Memory B cell (primary cell): ENCODE results near the gene STAT4.

Source experiments
- ATAC-seq: fragments of 150-1000 bp; cut with Tn5 transposase; 2 replicates; pipeline ENCODE4 v1.10.0; 2021; ENCODE audit warnings: low read depth, mild to moderate bottlenecking, moderate library complexity
- DNase-seq, 2 donors: peaks; one replicate each; pipeline ENCODE4 v3.0.0; 2022; ENCODE audit warnings: low spot score in 2 of 2
- H3K27ac Mint-ChIP-seq: one replicate; pipeline ENCODE4 v1.8.0; 2022; ENCODE audit warnings: mild to moderate bottlenecking, moderate library complexity, mixed read lengths
- H3K27me3 Mint-ChIP-seq: one replicate; pipeline ENCODE4 v1.8.0; 2022; ENCODE audit warnings: mixed read lengths
- H3K36me3 Mint-ChIP-seq: one replicate; pipeline ENCODE4 v1.8.0; 2022; ENCODE audit warnings: mild to moderate bottlenecking, mixed read lengths
- H3K4me1 Mint-ChIP-seq: one replicate; pipeline ENCODE4 v1.8.0; 2022; ENCODE audit warnings: mixed read lengths
- H3K4me3 Mint-ChIP-seq: one replicate; pipeline ENCODE4 v1.8.0; 2022; ENCODE audit warnings: mild to moderate bottlenecking, moderate library complexity, mixed read lengths
- H3K9me3 Mint-ChIP-seq: one replicate; pipeline ENCODE4 v1.8.0; 2022; ENCODE audit warnings: mixed read lengths

STAT4 gene

GRCh38 chr2:191169456-191170300, 18.9 kb upstream of the STAT4 start:
- H3K4me3 Mint-ChIP-seq, result no peak overlapping the region
- peaks cover 8% of the 10 kb centered on the region for H3K27me3 Mint-ChIP-seq
- H3K9me3 Mint-ChIP-seq, result no peaks in the 10 kb centered on the region
- H3K4me1 Mint-ChIP-seq, result peaks cover 2% of the 10 kb centered on the region
- ATAC-seq (no peak), DNase-seq (no peak)
- no peak overlapping the region for H3K27ac Mint-ChIP-seq
- no peaks in the 10 kb centered on the region for H3K36me3 Mint-ChIP-seq

GRCh38 chr2:191167766-191168165, 17.0 kb upstream of the STAT4 start:
- Mint-ChIP-seq H3K9me3 (no peaks in the 10 kb centered on the region), H3K4me1 (peaks cover 2% of the 10 kb centered on the region), H3K27ac (no peak overlapping the region), H3K4me3 (no peak overlapping the region), H3K27me3 (peaks cover 11% of the 10 kb centered on the region), H3K36me3 (no peaks in the 10 kb centered on the region)
- DNase-seq (no peak), ATAC-seq (no peak)

GRCh38 chr2:191166756-191167445, 16.1 kb upstream of the STAT4 start:
- no peak overlapping the region for H3K27ac Mint-ChIP-seq
- ATAC-seq (no peak), DNase-seq (no peak)
- H3K27me3 Mint-ChIP-seq, result peaks cover 14% of the 10 kb centered on the region
- no peak overlapping the region for H3K4me3 Mint-ChIP-seq
- H3K4me1 Mint-ChIP-seq, result peaks cover 2% of the 10 kb centered on the region
- H3K36me3 Mint-ChIP-seq, result no peaks in the 10 kb centered on the region
- H3K9me3 Mint-ChIP-seq, result no peaks in the 10 kb centered on the region

- peaks cover 17% of the 10 kb centered on the region for H3K27me3 Mint-ChIP-seq
Measured at GRCh38 chr2:191166111-191166755, 15.4 kb upstream of the STAT4 start.

GRCh38 chr2:191165176-191165643, 14.4 kb upstream of the STAT4 start:
- ATAC-seq (peak; percentile 65), DNase-seq (peak in 1 of 2 donors; percentile 17)
- no peaks in the 10 kb centered on the region for H3K9me3 Mint-ChIP-seq
- no peak overlapping the region for H3K27ac Mint-ChIP-seq
- no peak overlapping the region for H3K4me3 Mint-ChIP-seq
- H3K27me3 Mint-ChIP-seq, result peaks cover 21% of the 10 kb centered on the region
- peaks cover 2% of the 10 kb centered on the region for H3K4me1 Mint-ChIP-seq
- H3K36me3 Mint-ChIP-seq, result no peaks in the 10 kb centered on the region

More at GRCh38 chr2:191166111-191166755, 15.4 kb upstream of the STAT4 start:
- DNase-seq (no peak), ATAC-seq (no peak)
- Mint-ChIP-seq H3K27ac (no peak overlapping the region), H3K9me3 (no peaks in the 10 kb centered on the region), H3K36me3 (no peaks in the 10 kb centered on the region), H3K4me3 (no peak overlapping the region), H3K4me1 (peaks cover 2% of the 10 kb centered on the region)

- no peak for ATAC-seq
- no peak overlapping the region for H3K27ac Mint-ChIP-seq
Measured at GRCh38 chr2:191158747-191159146, 8.0 kb upstream of the STAT4 start.

GRCh38 chr2:191158193-191158592, 7.4 kb upstream of the STAT4 start:
- H3K27me3 Mint-ChIP-seq, result peaks cover 21% of the 10 kb centered on the region
- H3K27ac Mint-ChIP-seq, result no peak overlapping the region
- H3K9me3 Mint-ChIP-seq, result no peaks in the 10 kb centered on the region
- ATAC-seq (no peak), DNase-seq (no peak)
- no peak overlapping the region for H3K4me3 Mint-ChIP-seq
- no peaks in the 10 kb centered on the region for H3K4me1 Mint-ChIP-seq
- no peaks in the 10 kb centered on the region for H3K36me3 Mint-ChIP-seq

More at GRCh38 chr2:191158747-191159146, 8.0 kb upstream of the STAT4 start:
- H3K36me3 Mint-ChIP-seq, result no peaks in the 10 kb centered on the region
- DNase-seq, result no peak
- H3K4me3 Mint-ChIP-seq, result no peak overlapping the region
- peaks cover 22% of the 10 kb centered on the region for H3K27me3 Mint-ChIP-seq
- no peaks in the 10 kb centered on the region for H3K4me1 Mint-ChIP-seq
- H3K9me3 Mint-ChIP-seq, result no peaks in the 10 kb centered on the region

GRCh38 chr2:191155608-191156071, 4.8 kb upstream of the STAT4 start:
- DNase-seq, result no peak
- no peaks in the 10 kb centered on the region for H3K36me3 Mint-ChIP-seq
- no peaks in the 10 kb centered on the region for H3K9me3 Mint-ChIP-seq
- no peak overlapping the region for H3K27ac Mint-ChIP-seq
- no peak overlapping the region for H3K4me3 Mint-ChIP-seq
- H3K27me3 Mint-ChIP-seq, result peaks cover 17% of the 10 kb centered on the region
- no peak for ATAC-seq
- H3K4me1 Mint-ChIP-seq, result peaks cover 9% of the 10 kb centered on the region

- H3K27me3 Mint-ChIP-seq, result peaks cover 8% of the 10 kb centered on the region
- H3K4me3 Mint-ChIP-seq, result no peak overlapping the region
- H3K27ac Mint-ChIP-seq, result no peak overlapping the region
- ATAC-seq, result no peak
- H3K9me3 Mint-ChIP-seq, result no peaks in the 10 kb centered on the region
- H3K36me3 Mint-ChIP-seq, result no peaks in the 10 kb centered on the region
- peaks cover 9% of the 10 kb centered on the region for H3K4me1 Mint-ChIP-seq
- no peak for DNase-seq
Measured at GRCh38 chr2:191153716-191154115, 2.9 kb upstream of the STAT4 start.

GRCh38 chr2:191152482-191153240, 1.9 kb upstream of the STAT4 start:
- no peaks in the 10 kb centered on the region for H3K36me3 Mint-ChIP-seq
- peak overlapping the region; percentile 88 for H3K27ac Mint-ChIP-seq
- no peaks in the 10 kb centered on the region for H3K9me3 Mint-ChIP-seq
- ATAC-seq (no peak), DNase-seq (no peak)
- peaks cover 6% of the 10 kb centered on the region for H3K27me3 Mint-ChIP-seq
- peaks cover 9% of the 10 kb centered on the region for H3K4me1 Mint-ChIP-seq
- no peak overlapping the region for H3K4me3 Mint-ChIP-seq

- Mint-ChIP-seq H3K27ac (peak overlapping the region; percentile 88), H3K36me3 (no peaks in the 10 kb centered on the region), H3K9me3 (no peaks in the 10 kb centered on the region), H3K4me1 (peaks cover 9% of the 10 kb centered on the region), H3K27me3 (peaks cover 7% of the 10 kb centered on the region), H3K4me3 (peak overlapping the region; percentile 88)
- ATAC-seq (peak; percentile 3), DNase-seq (peak in 1 of 2 donors; percentile 32)
Measured at GRCh38 chr2:191151331-191151730, 537 bp upstream of the STAT4 start.

GRCh38 chr2:191150230-191150599, 579 bp downstream of the STAT4 start:
- H3K4me1 Mint-ChIP-seq, result peaks cover 9% of the 10 kb centered on the region
- ATAC-seq, result peak; percentile 25
- DNase-seq, result no peak
- H3K36me3 Mint-ChIP-seq, result peaks cover 2% of the 10 kb centered on the region
- H3K9me3 Mint-ChIP-seq, result no peaks in the 10 kb centered on the region
- peak overlapping the region; percentile 88 for H3K4me3 Mint-ChIP-seq
- H3K27ac Mint-ChIP-seq, result peak overlapping the region; percentile 88
- H3K27me3 Mint-ChIP-seq, result peaks cover 7% of the 10 kb centered on the region

GRCh38 chr2:191149391-191149790, 1.4 kb downstream of the STAT4 start:
- Mint-ChIP-seq H3K9me3 (no peaks in the 10 kb centered on the region), H3K4me1 (peaks cover 9% of the 10 kb centered on the region), H3K27ac (peak overlapping the region; percentile 88), H3K27me3 (peaks cover 7% of the 10 kb centered on the region), H3K4me3 (peak overlapping the region; percentile 11), H3K36me3 (peaks cover 2% of the 10 kb centered on the region)
- no peak for DNase-seq
- no peak for ATAC-seq
